Measurements from ENCODE around the gene CNN3. TPM values are rescaled to one million over a fixed set of nuclear protein-coding genes. Genes with fewer than 3 reads are reported as not detected.
A peak's percentile ranks its signal among the peaks of the same experiment; 100 is the strongest.

CNN3 gene
- total and polyA plus RNA-seq, 2 donors = 74.1 to 131 TPM

GRCh38 chr1:94887603-94888171 is 39.2 kb downstream of the CNN3 start:
- DNase-seq (ENCODE audit: low read depth in 6 of 9, low spot score in 9 of 9) = no peak
- H3K4me1 ChIP-seq (ENCODE audit: control insufficient read depth in 2 of 2, insufficient read depth in 2 of 2, low read length in 2 of 2) = peaks cover 0 to 21% of the 10 kb centered on the region in 2 donors
- no peaks in the 10 kb centered on the region for H3K9me3 ChIP-seq (ENCODE audit: control insufficient read depth in 2 of 2, insufficient read depth in 1 of 2, low read length in 1 of 2)
- H3K27me3 ChIP-seq (ENCODE audit: control insufficient read depth in 2 of 2, insufficient read depth in 1 of 2, low read length in 1 of 2) = no peaks in the 10 kb centered on the region
- H3K27ac ChIP-seq (ENCODE audit: low read depth in 1 of 2, low read length in 1 of 2) = no peak overlapping the region
- no peaks in the 10 kb centered on the region for H3K36me3 ChIP-seq (ENCODE audit: control insufficient read depth in 2 of 2, insufficient read depth in 2 of 2, low read length in 1 of 2)
- 93% methylated on average over 4 of the region's 4 CpGs for WGBS
- no peak overlapping the region for H3K4me3 ChIP-seq (ENCODE audit: low read length in 2 of 2)

- no peak overlapping the region for H3K27ac ChIP-seq (ENCODE audit: low read depth in 1 of 2, low read length in 1 of 2)
Observed at GRCh38 chr1:94887106-94887505, 39.8 kb downstream of the CNN3 start.

GRCh38 chr1:94886361-94886760 is 40.5 kb downstream of the CNN3 start:
- Histone ChIP-seq H3K9me3 (ENCODE audit: control insufficient read depth in 2 of 2, insufficient read depth in 1 of 2, low read length in 1 of 2) (no peaks in the 10 kb centered on the region), H3K4me1 (ENCODE audit: control insufficient read depth in 2 of 2, insufficient read depth in 2 of 2, low read length in 2 of 2) (peaks cover 0 to 15% of the 10 kb centered on the region in 2 donors), H3K4me3 (ENCODE audit: low read length in 2 of 2) (no peak overlapping the region), H3K27me3 (ENCODE audit: control insufficient read depth in 2 of 2, insufficient read depth in 1 of 2, low read length in 1 of 2) (no peaks in the 10 kb centered on the region), H3K27ac (ENCODE audit: low read depth in 1 of 2, low read length in 1 of 2) (no peak overlapping the region), H3K36me3 (ENCODE audit: control insufficient read depth in 2 of 2, insufficient read depth in 2 of 2, low read length in 1 of 2) (no peaks in the 10 kb centered on the region)
- WGBS = 93% methylated on average over 5 of the region's 5 CpGs
- no peak for DNase-seq (ENCODE audit: low read depth in 6 of 9, low spot score in 9 of 9)

More at GRCh38 chr1:94887106-94887505, 39.8 kb downstream of the CNN3 start:
- no peaks in the 10 kb centered on the region for H3K9me3 ChIP-seq (ENCODE audit: control insufficient read depth in 2 of 2, insufficient read depth in 1 of 2, low read length in 1 of 2)
- H3K4me3 ChIP-seq (ENCODE audit: low read length in 2 of 2) = no peak overlapping the region
- no peaks in the 10 kb centered on the region for H3K36me3 ChIP-seq (ENCODE audit: control insufficient read depth in 2 of 2, insufficient read depth in 2 of 2, low read length in 1 of 2)
- H3K4me1 ChIP-seq (ENCODE audit: control insufficient read depth in 2 of 2, insufficient read depth in 2 of 2, low read length in 2 of 2) = peaks cover 0 to 15% of the 10 kb centered on the region in 2 donors
- H3K27me3 ChIP-seq (ENCODE audit: control insufficient read depth in 2 of 2, insufficient read depth in 1 of 2, low read length in 1 of 2) = no peaks in the 10 kb centered on the region
- DNase-seq (ENCODE audit: low read depth in 6 of 9, low spot score in 9 of 9) = no peak
- 98% methylated on average over 3 of the region's 3 CpGs for WGBS

GRCh38 chr1:94884507-94884906 is 42.4 kb downstream of the CNN3 start:
- Histone ChIP-seq H3K9me3 (ENCODE audit: control insufficient read depth in 2 of 2, insufficient read depth in 1 of 2, low read length in 1 of 2) (no peaks in the 10 kb centered on the region), H3K27ac (ENCODE audit: low read depth in 1 of 2, low read length in 1 of 2) (peak overlapping the region in 1 of 2 donors; percentile 52), H3K4me1 (ENCODE audit: control insufficient read depth in 2 of 2, insufficient read depth in 2 of 2, low read length in 2 of 2) (peaks cover 0 to 15% of the 10 kb centered on the region in 2 donors), H3K36me3 (ENCODE audit: control insufficient read depth in 2 of 2, insufficient read depth in 2 of 2, low read length in 1 of 2) (no peaks in the 10 kb centered on the region), H3K27me3 (ENCODE audit: control insufficient read depth in 2 of 2, insufficient read depth in 1 of 2, low read length in 1 of 2) (no peaks in the 10 kb centered on the region), H3K4me3 (ENCODE audit: low read length in 2 of 2) (no peak overlapping the region)
- no peak for DNase-seq (ENCODE audit: low read depth in 6 of 9, low spot score in 9 of 9)
- WGBS = 94% methylated on average over 6 of the region's 6 CpGs

GRCh38 chr1:94884106-94884505 is 42.8 kb downstream of the CNN3 start:
- H3K36me3 ChIP-seq (ENCODE audit: control insufficient read depth in 2 of 2, insufficient read depth in 2 of 2, low read length in 1 of 2) = no peaks in the 10 kb centered on the region
- DNase-seq (ENCODE audit: low read depth in 6 of 9, low spot score in 9 of 9) = no peak
- peaks cover 0 to 15% of the 10 kb centered on the region in 2 donors for H3K4me1 ChIP-seq (ENCODE audit: control insufficient read depth in 2 of 2, insufficient read depth in 2 of 2, low read length in 2 of 2)
- no peaks in the 10 kb centered on the region for H3K9me3 ChIP-seq (ENCODE audit: control insufficient read depth in 2 of 2, insufficient read depth in 1 of 2, low read length in 1 of 2)
- 80% methylated on average over 6 of the region's 6 CpGs for WGBS
- H3K27ac ChIP-seq (ENCODE audit: low read depth in 1 of 2, low read length in 1 of 2) = peak overlapping the region in 1 of 2 donors; percentile 52
- no peaks in the 10 kb centered on the region for H3K27me3 ChIP-seq (ENCODE audit: control insufficient read depth in 2 of 2, insufficient read depth in 1 of 2, low read length in 1 of 2)
- H3K4me3 ChIP-seq (ENCODE audit: low read length in 2 of 2) = no peak overlapping the region

GRCh38 chr1:94883691-94884090 is 43.2 kb downstream of the CNN3 start:
- H3K9me3 ChIP-seq (ENCODE audit: control insufficient read depth in 2 of 2, insufficient read depth in 1 of 2, low read length in 1 of 2) = no peaks in the 10 kb centered on the region
- no peaks in the 10 kb centered on the region for H3K36me3 ChIP-seq (ENCODE audit: control insufficient read depth in 2 of 2, insufficient read depth in 2 of 2, low read length in 1 of 2)
- DNase-seq (ENCODE audit: low read depth in 6 of 9, low spot score in 9 of 9) = peak in 4 of 9 donors; percentile 2 to 43 (median 14)
- peaks cover 0 to 15% of the 10 kb centered on the region in 2 donors for H3K4me1 ChIP-seq (ENCODE audit: control insufficient read depth in 2 of 2, insufficient read depth in 2 of 2, low read length in 2 of 2)
- peak overlapping the region in 1 of 2 donors; percentile 52 for H3K27ac ChIP-seq (ENCODE audit: low read depth in 1 of 2, low read length in 1 of 2)
- no peaks in the 10 kb centered on the region for H3K27me3 ChIP-seq (ENCODE audit: control insufficient read depth in 2 of 2, insufficient read depth in 1 of 2, low read length in 1 of 2)
- no peak overlapping the region for H3K4me3 ChIP-seq (ENCODE audit: low read length in 2 of 2)
- WGBS = 32% methylated on average over 4 of the region's 4 CpGs

- H3K27me3 ChIP-seq (ENCODE audit: control insufficient read depth in 2 of 2, insufficient read depth in 1 of 2, low read length in 1 of 2) = no peaks in the 10 kb centered on the region
- H3K4me3 ChIP-seq (ENCODE audit: low read length in 2 of 2) = no peak overlapping the region
- peaks cover 0 to 5% of the 10 kb centered on the region in 2 donors for H3K4me1 ChIP-seq (ENCODE audit: control insufficient read depth in 2 of 2, insufficient read depth in 2 of 2, low read length in 2 of 2)
- H3K9me3 ChIP-seq (ENCODE audit: control insufficient read depth in 2 of 2, insufficient read depth in 1 of 2, low read length in 1 of 2) = no peaks in the 10 kb centered on the region
- DNase-seq (ENCODE audit: low read depth in 6 of 9, low spot score in 9 of 9) = no peak
- 97% methylated on average over 5 of the region's 5 CpGs for WGBS
- no peak overlapping the region for H3K27ac ChIP-seq (ENCODE audit: low read depth in 1 of 2, low read length in 1 of 2)
- H3K36me3 ChIP-seq (ENCODE audit: control insufficient read depth in 2 of 2, insufficient read depth in 2 of 2, low read length in 1 of 2) = no peaks in the 10 kb centered on the region
Observed at GRCh38 chr1:94878329-94878728, 48.6 kb downstream of the CNN3 start.

- H3K9me3 ChIP-seq (ENCODE audit: control insufficient read depth in 2 of 2, insufficient read depth in 1 of 2, low read length in 1 of 2) = no peaks in the 10 kb centered on the region
- peak overlapping the region in 1 of 2 donors; percentile 78 for H3K27ac ChIP-seq (ENCODE audit: low read depth in 1 of 2, low read length in 1 of 2)
- H3K27me3 ChIP-seq (ENCODE audit: control insufficient read depth in 2 of 2, insufficient read depth in 1 of 2, low read length in 1 of 2) = no peaks in the 10 kb centered on the region
- no peaks in the 10 kb centered on the region for H3K36me3 ChIP-seq (ENCODE audit: control insufficient read depth in 2 of 2, insufficient read depth in 2 of 2, low read length in 1 of 2)
- no peak overlapping the region for H3K4me3 ChIP-seq (ENCODE audit: low read length in 2 of 2)
- DNase-seq (ENCODE audit: low read depth in 6 of 9, low spot score in 9 of 9) = no peak
- WGBS = 87% methylated on average over 3 of the region's 3 CpGs
- H3K4me1 ChIP-seq (ENCODE audit: control insufficient read depth in 2 of 2, insufficient read depth in 2 of 2, low read length in 2 of 2) = no peaks in the 10 kb centered on the region
Observed at GRCh38 chr1:94876362-94876761, 50.5 kb downstream of the CNN3 start.

- H3K27me3 ChIP-seq (ENCODE audit: control insufficient read depth in 2 of 2, insufficient read depth in 1 of 2, low read length in 1 of 2) = no peaks in the 10 kb centered on the region
- peak overlapping the region in 1 of 2 donors; percentile 68 for H3K27ac ChIP-seq (ENCODE audit: low read depth in 1 of 2, low read length in 1 of 2)
- H3K4me3 ChIP-seq (ENCODE audit: low read length in 2 of 2) = no peak overlapping the region
- WGBS = 38% methylated on average over 4 of the region's 4 CpGs
- no peaks in the 10 kb centered on the region for H3K4me1 ChIP-seq (ENCODE audit: control insufficient read depth in 2 of 2, insufficient read depth in 2 of 2, low read length in 2 of 2)
- no peaks in the 10 kb centered on the region for H3K9me3 ChIP-seq (ENCODE audit: control insufficient read depth in 2 of 2, insufficient read depth in 1 of 2, low read length in 1 of 2)
- DNase-seq (ENCODE audit: low read depth in 6 of 9, low spot score in 9 of 9) = no peak
- H3K36me3 ChIP-seq (ENCODE audit: control insufficient read depth in 2 of 2, insufficient read depth in 2 of 2, low read length in 1 of 2) = no peaks in the 10 kb centered on the region
Observed at GRCh38 chr1:94875794-94876193, 51.1 kb downstream of the CNN3 start.
